ENCODE results near the gene MCIDAS. TPM values are rescaled to one million over a fixed set of nuclear protein-coding genes. Genes with fewer than 3 reads are reported as not detected.

MCIDAS gene
- total and polyA plus RNA-seq, 2 of the 8 experiments (the other 6 are each of a cell fraction or from before 2014, with no cell fraction given): 0.15 TPM; not detected in 1

GRCh38 chr5:55218967-55219366 is 8.1 kb downstream of the MCIDAS start (continued):
- TF ChIP-seq PHF8 (conservative IDR thresholded peaks at IDR 0.05; ENCODE audit: low read depth, low read length): no peak
- TF ChIP-seq GABPA (IDR thresholded peaks at IDR 0.05; ENCODE audit: borderline replicate concordance, insufficient read depth, low read length): no peak
- no peak for TF ChIP-seq TAF1 (IDR thresholded peaks at IDR 0.05; ENCODE audit: low read depth, low read length)
- no peak for TF ChIP-seq SP4 (IDR thresholded peaks at IDR 0.05; ENCODE audit: low read length)
- TF ChIP-seq CEBPB (IDR thresholded peaks at IDR 0.05; ENCODE audit: low read depth, low read length): peak; percentile 52; the same call in 1 of the 2 replicates
- no peak for TF ChIP-seq SAP30 (IDR thresholded peaks at IDR 0.05; ENCODE audit: insufficient read depth, insufficient replicate concordance, low read length)
- TF ChIP-seq ZNF274 (IDR thresholded peaks at IDR 0.05; ENCODE audit: borderline replicate concordance, extremely low read depth, low read length): no peak
- TF ChIP-seq CHD1 (IDR thresholded peaks at IDR 0.05; ENCODE audit: low read depth, low read length): no peak
- TF ChIP-seq ATF2 (IDR thresholded peaks at IDR 0.05; ENCODE audit: low read length): no peak
- TF ChIP-seq MAX (IDR thresholded peaks at IDR 0.05): peak; percentile 50
- peak; percentile 77 for TF ChIP-seq SP1 (IDR thresholded peaks at IDR 0.05; ENCODE audit: low read depth, low read length)
- no peak for TF ChIP-seq RFX5 (IDR thresholded peaks at IDR 0.05; ENCODE audit: borderline replicate concordance, low read depth, low read length)
- no peak for TF ChIP-seq TEAD4 (IDR thresholded peaks at IDR 0.05; ENCODE audit: low read depth, low read length)
- no peak for TF ChIP-seq BRCA1 (IDR thresholded peaks at IDR 0.05; ENCODE audit: low read depth, low read length)
- TF ChIP-seq SP2 (IDR thresholded peaks at IDR 0.05; ENCODE audit: low read length): no peak
- TF ChIP-seq SRF (IDR thresholded peaks at IDR 0.05; ENCODE audit: low read depth, low read length): no peak
- TF ChIP-seq MAFK (IDR thresholded peaks at IDR 0.05; ENCODE audit: low read depth, low read length): no peak
- no peak for TF ChIP-seq JUND (IDR thresholded peaks at IDR 0.05; ENCODE audit: low read length)
- TF ChIP-seq POLR2AphosphoS5 (IDR thresholded peaks at IDR 0.05; ENCODE audit: low read depth, low read length): no peak
- no peak for TF ChIP-seq RBBP5 (IDR thresholded peaks at IDR 0.05; ENCODE audit: borderline replicate concordance, low read depth, low read length)
- TF ChIP-seq YY1 (IDR thresholded peaks at IDR 0.05; ENCODE audit: low read depth, low read length): 0 out of 2 replicates have a peak, but pooled peaks have one; percentile 41

All from H1 (cell line).